Effector CD8-positive, alpha-beta T cell (primary cell): Measurements from ENCODE around the gene CHD1.
"Not testable (repeated sequence)": the region's sequence is repeated elsewhere in the genome, so short reads cannot be mapped to it uniquely, and the experiment has no call there.

ENCODE experiments used
- DNase-seq: peaks from one replicate; lab custom pipeline; 2025; lab: John Stamatoyannopoulos, UW
- total RNA-seq, 4 experiments: gene quantifications; one replicate each; lab custom pipeline; 2026; lab: John Stamatoyannopoulos, UW

CHD1 gene
- 245 to 471 (median 297) reads per million in 4 experiments for total RNA-seq

DNA sequence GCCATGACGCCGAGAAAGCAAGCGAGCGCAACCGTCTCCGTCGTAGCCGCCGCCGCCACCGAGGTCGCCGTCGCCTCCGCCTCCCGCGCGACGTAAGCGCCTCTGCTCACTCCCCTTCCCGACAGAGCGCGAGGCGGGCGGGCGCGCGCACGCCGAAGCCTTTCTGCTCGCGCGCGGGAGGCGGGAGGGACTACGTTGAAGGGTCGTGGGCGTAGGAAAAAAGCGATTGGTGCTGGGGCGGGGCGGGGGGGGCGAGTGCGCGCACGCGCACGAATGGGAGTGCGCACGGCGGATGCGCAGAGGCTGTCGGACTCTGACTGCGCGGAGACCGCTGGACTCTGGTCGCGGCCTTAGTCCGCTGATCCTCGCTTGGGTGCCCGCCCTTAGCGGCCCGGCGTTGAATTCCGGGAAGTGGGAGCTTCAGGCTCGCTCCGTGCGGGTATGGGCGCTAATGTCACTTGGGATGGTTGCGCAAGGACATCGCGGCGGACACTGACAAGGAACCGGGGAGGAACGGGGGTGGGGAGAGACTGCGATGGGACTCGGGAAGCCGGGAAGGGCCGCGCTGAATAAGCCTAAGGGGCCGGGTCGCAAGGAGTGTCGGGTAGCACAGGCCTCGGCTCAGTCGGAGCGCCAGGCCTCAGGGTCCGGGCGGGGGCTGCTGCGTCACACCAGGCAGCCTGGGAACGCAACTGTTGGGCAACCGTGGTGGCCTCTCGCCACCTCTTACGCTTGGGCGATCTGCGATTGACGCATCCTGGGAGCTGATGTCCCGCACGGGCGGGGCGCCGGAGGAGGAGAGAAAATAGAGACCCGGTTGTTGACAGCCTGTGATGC is at the start of gene CHD1:
Gene CHD1 (minus strand): TSS at position 135 of the 837 bp plus-strand sequence. CDS start 2,621 bp downstream, outside the sequence.
- DNase-seq, result peak; percentile 93

DNA sequence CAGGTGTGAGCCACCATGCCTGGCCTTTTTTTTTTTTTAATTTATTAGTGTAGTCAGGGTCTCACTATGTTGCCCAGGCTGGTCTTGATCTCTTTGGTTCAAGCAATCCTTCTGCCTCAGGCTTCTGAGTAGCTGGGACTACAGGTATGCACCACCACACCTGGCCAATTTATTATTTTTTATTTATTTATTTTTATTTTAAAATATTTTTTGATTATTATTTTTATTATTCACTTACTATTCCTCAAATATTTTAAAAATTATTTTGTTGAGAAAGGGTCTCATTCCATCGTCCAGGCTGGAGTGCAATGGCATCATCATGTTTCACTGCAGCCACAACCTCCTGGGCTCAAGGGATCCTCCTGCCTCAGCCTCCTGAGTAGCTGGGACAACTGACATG is 49.7 kb upstream of the CHD1 start:
- no peak for DNase-seq

GRCh38 chr5:98977723-98978122 is 48.9 kb upstream of the CHD1 start:
- no peak for DNase-seq

GRCh38 chr5:98975682-98976407 is 47.0 kb upstream of the CHD1 start:
- no peak for DNase-seq

DNA sequence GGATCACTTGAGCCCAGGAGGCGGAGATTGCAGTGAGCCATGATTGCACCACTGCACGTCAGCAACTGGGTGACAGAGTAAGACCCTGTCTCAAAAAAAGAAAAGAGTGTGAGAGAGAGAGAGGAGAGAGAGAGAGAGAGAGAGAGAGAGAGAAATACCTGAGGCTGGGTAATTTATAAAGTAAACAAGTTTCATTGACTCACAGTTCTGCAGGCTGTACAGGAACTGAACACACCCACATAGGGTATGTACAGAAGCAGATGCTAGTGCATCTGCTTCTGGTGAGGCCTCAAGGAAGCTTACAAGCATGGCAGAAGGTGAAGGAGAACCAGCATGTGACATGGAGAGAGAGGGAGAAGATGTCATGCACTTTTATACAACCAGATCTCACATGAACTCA is 46.4 kb upstream of the CHD1 start:
- no peak for DNase-seq

GRCh38 chr5:98969400-98969799 is 40.6 kb upstream of the CHD1 start:
- no peak for DNase-seq

DNA sequence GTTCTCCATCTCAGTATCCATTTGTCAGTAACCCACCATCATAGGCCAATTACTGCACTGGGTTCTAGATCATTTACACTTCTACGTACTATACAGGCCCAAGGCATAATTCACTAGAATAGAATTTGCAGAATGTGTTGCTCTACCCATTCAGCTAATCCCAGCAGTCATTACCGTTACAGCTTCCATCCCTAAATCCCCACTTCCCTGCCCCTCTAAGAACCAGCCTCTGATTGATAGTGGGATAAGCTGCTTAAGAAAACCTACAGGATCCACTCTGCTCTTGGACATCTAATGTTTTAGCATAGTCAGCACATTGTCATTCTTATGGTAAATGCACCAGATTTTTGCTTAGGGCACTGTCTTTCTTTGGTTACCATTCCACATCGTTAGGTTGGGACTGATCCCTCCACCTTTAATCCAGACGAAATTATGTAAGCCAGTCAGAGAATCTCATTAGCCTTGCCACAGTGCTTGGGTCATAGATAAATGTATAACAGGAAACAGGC is 39.3 kb upstream of the CHD1 start:
- DNase-seq, result no peak

- DNase-seq, result no peak
Observed at GRCh38 chr5:98965226-98965625, 36.4 kb upstream of the CHD1 start.

- no peak for DNase-seq
Observed at GRCh38 chr5:98964621-98965020, 35.8 kb upstream of the CHD1 start.

DNA sequence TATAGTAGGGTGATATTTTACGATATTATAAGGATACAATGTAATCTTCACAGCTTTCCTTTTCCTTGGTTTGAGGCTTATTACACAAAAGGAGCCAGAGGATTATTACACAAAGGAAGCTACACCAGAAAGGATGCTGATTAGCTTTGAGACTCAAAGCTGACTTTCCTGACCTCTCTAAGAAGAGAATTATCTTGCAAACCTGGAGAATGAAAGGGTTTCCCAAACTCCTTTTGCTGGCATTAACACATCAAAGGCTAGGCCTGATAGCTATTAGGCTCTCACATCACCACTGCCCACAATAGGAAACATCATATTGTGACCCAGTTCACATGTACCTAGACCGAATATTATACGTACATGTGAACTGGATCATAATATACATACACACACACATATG is 34.2 kb upstream of the CHD1 start:
- DNase-seq, result no peak

DNA sequence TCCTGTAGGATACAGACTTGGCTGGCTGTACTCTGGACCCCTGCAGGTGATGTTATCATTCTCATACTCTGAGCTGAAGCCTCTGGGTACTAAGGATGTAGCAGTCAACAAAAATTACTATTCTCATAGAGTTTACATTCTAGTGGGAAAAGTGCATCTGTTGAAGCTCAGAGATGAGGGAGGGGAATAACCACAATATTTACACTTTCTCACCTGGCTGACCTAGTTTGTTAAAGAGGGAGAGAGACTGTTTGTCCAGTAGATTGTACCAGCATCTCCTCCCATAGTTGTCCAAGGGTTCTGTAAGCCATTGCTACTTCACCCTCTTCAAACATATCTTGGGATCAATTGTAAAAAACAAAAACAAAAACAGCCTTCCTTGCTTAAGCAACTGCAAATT is 33.8 kb upstream of the CHD1 start:
- DNase-seq, result no peak

- DNase-seq, result no peak
Observed at GRCh38 chr5:98961665-98962344, 33.0 kb upstream of the CHD1 start.

DNA sequence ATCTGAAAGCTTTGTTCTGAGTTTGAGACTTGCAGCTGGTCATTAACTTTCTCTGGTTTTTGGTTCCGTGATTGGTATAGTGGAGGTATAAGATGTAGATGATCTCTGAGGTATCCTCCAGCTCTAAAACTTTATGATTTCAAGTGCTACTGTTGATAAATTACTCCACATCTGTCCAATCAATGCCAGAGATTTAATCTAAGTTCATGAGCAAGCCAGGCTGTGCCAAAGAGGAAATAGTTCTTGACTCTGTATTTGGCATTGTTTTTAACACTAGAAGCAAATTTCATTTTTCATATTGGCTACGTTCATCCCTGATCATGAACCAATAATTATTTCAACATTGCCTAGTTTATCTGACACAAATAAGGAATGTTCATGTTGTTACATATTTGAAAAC is 28.5 kb upstream of the CHD1 start:
- DNase-seq, result no peak

DNA sequence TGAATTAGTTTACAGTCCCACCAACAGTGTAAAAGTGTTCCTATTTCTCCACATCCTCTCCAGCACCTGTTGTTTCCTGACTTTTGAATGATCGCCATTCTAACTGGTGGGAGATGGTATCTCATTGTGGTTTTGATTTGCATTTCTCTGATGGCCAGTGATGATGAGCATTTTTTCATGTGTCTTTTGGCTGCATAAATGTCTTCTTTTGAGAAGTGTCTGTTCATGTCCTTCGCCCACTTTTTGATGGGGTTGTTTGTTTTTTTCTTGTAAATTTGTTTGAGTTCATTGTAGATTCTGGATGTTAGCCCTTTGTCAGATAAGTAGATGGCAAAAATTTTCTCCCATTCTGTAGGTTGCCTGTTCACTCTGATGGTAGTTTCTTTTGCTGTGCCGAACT is 27.1 kb upstream of the CHD1 start:
- not testable (repeated sequence) for DNase-seq

GRCh38 chr5:98955471-98955870 is 26.7 kb upstream of the CHD1 start:
- not testable (repeated sequence) for DNase-seq

DNA sequence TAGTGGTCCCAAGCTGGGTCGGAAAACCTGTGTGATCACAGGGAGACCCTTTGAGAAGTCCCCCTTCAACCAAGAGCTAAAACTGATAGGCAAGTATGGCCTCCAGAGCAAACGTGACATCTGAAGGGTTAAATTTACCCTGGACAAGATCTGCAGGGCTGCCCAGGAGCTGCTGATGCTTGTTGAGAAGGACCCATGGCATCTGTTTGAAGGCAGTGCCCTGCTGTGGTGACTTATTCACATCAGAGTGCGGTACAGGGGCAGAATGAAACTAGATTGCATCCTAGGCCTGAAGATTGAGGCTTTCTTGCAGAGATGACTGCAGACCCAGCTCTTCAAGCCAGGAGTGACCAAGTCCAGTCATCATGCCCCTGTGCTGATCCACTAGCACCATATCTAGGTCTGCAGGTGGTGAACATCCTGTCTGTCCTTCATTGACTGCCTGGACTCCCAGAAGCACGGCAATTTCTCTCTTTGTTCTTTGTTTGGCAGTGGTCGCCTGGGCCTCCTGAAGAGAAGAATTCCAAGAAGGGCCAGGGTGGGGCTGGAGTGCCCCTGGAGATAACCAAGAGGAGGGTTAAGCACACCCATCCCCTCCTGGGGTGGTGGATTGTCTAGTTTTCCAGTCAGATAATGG is 25.7 kb upstream of the CHD1 start:
- no peak for DNase-seq

GRCh38 chr5:98942847-98943246 is 14.0 kb upstream of the CHD1 start:
- no peak for DNase-seq

DNA sequence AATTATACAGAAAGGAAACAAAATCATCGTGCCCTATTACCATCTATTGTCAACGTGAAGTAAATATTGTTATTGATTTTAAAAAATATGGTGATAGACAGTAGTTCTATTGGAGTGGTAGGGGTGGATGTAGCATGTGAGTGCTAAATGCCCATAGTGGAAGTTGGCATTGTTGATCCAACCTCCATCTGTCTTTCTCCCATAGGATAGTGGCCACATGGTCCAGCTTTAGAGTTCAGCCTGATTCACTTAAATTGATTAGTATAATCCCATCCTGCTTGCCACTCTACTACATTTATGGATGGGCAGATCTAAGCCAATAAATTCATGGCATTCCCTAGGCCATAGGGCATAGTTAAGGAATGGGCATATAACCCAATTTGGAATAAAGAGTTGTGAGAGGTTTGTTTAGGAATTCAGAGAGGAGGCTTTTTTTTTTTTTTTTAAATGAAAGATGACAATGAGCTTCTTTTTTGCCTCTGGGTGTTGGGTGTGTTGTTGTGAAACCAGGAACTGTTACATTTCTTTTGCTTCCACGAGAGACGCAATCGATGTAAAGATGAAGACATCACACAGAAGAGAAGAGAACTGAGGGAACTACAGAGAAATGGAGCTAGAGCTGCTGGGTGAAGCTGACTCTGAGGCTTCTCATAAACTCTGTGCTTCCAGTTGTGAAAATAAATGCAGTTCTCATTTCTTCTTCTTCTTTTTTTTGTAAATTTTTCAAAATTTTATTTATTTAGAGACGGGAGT is 12.5 kb upstream of the CHD1 start:
- no peak for DNase-seq

DNA sequence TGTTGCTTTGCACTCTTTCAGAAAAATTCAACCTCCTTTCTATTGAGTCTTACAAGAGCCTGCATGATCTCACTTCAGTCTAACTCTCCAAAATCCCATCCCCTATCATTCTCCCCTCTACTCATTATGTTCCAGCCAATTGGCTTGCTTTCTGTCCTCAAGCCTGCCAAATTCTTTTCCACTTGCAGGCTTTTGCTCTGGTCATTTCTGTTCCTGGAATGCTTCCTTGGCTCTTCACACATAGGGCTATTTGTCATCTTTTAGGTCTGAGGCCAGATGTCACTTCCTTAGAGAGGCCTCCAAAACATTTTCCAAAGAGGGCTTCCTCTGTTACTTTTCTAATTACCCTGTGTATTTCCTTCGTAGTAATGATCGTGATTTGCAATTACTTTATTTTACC is 11.8 kb upstream of the CHD1 start:
- DNase-seq, result no peak

- DNase-seq, result no peak
Observed at GRCh38 chr5:98938464-98938863, 9.7 kb upstream of the CHD1 start.
